Sigmoid colon (tissue), 4 donors: ENCODE data around the gene SCARF1.

Experiments
- POLR2A ChIP-seq, 2 donors: fragments of 450-650 bp; IDR thresholded peaks; one replicate each; pipeline ENCODE4 v1.6.1; 2016; ENCODE audit warnings: antibody characterized with exemption in 2 of 2, mild to moderate bottlenecking in 2 of 2, moderate library complexity in 2 of 2
- POLR2AphosphoS5 ChIP-seq, 4 donors: sonication (generic); formaldehyde crosslinking; IDR thresholded peaks; one replicate each; pipeline ENCODE4 v1.6.1; 2017; ENCODE audit warnings: antibody characterized with exemption in 4 of 4
- TF ChIP-seq, protein P1 (sequence below), 4 experiments: fragments of 450-650 bp in 3 of 4; fragments of 200-600 bp in 1 of 4; IDR thresholded peaks; one replicate each; pipeline ENCODE4 v1.5.1; 2016 to 2019; ENCODE audit warnings: antibody characterized with exemption in 4 of 4, mild to moderate bottlenecking in 3 of 4, moderate library complexity in 2 of 4

DNA sequence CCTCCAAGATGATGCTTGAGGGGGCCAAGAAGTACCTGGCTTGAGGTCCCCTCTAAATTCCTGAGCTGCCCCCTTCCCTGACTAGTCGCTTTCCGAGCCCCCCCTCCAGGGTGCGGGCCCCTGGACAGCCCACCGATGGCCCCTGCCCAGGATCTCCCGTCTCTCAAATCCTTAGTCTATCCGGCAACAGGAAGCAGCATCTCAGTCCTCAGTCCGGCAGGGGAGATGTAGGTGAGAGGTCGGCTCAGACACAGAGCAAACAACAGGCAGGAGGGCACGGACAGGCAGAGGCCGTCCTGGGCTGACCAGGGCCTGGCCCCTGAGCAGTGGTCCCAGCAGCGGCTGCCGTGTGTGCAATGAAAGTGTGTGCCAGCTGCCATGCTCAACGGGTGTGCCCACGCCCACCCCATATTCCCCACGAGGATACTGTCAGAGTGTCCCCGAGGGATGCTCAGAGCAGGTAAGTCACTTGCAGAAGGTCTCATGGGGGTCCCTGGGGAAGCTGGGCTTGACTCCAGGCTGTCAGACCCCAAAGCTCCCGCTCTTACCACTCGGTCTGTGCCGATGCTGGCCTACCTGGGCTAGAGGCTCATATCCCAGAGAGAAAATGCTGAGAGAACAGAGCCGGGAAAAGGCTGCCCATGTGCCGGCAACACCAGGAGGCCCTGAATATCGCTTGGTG lies 24.1 kb downstream of the SCARF1 start:
- TF ChIP-seq, protein P1, sequence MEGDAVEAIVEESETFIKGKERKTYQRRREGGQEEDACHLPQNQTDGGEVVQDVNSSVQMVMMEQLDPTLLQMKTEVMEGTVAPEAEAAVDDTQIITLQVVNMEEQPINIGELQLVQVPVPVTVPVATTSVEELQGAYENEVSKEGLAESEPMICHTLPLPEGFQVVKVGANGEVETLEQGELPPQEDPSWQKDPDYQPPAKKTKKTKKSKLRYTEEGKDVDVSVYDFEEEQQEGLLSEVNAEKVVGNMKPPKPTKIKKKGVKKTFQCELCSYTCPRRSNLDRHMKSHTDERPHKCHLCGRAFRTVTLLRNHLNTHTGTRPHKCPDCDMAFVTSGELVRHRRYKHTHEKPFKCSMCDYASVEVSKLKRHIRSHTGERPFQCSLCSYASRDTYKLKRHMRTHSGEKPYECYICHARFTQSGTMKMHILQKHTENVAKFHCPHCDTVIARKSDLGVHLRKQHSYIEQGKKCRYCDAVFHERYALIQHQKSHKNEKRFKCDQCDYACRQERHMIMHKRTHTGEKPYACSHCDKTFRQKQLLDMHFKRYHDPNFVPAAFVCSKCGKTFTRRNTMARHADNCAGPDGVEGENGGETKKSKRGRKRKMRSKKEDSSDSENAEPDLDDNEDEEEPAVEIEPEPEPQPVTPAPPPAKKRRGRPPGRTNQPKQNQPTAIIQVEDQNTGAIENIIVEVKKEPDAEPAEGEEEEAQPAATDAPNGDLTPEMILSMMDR (IDR thresholded peaks at IDR 0.05): no peak
- TF ChIP-seq POLR2A (IDR thresholded peaks at IDR 0.05) (no peak), POLR2AphosphoS5 (IDR thresholded peaks at IDR 0.05) (no peak)
